ENCODE data around the gene EFNA1.
A peak's percentile ranks its signal among the peaks of the same experiment; 100 is the strongest.

EFNA1 gene

GRCh38 chr1:155176544-155177071 is 48.9 kb downstream of the EFNA1 start:
- FAIRE-seq: peak; percentile 88

GRCh38 chr1:155177192-155177917 is 49.7 kb downstream of the EFNA1 start:
- FAIRE-seq: no peak

GRCh38 chr1:155177918-155178281 is 50.2 kb downstream of the EFNA1 start:
- FAIRE-seq: no peak

GRCh38 chr1:155178441-155179111 is 50.9 kb downstream of the EFNA1 start:
- no peak for FAIRE-seq

- FAIRE-seq: no peak
These were observed 51.7 kb downstream of the EFNA1 start for GRCh38 chr1:155179112-155180031.

- FAIRE-seq: no peak
These were observed 53.8 kb downstream of the EFNA1 start for GRCh38 chr1:155181371-155182051.

GRCh38 chr1:155182052-155182550 is 54.4 kb downstream of the EFNA1 start:
- FAIRE-seq: no peak

- no peak for FAIRE-seq
These were observed 56.1 kb downstream of the EFNA1 start for GRCh38 chr1:155183775-155184221.

- no peak for FAIRE-seq
These were observed 56.7 kb downstream of the EFNA1 start for GRCh38 chr1:155184351-155184811.
